Fibroblast of gingiva (primary cell): Measurements from ENCODE around the gene ABR.
"Not testable (repeated sequence)": the region's sequence is repeated elsewhere in the genome, so short reads cannot be mapped to it uniquely, and the experiment has no call there.

ENCODE experiments used
- DNase-seq: peaks from one replicate; pipeline ENCODE4 v3.0.0-alpha.2; 2011; ENCODE audit warnings: low read depth

Gene ABR

GRCh38 chr17:981292-981658 lies 198.5 kb downstream of the ABR start:
- DNase-seq = no peak

- peak; percentile 75 for DNase-seq
Measured at GRCh38 chr17:980406-981291, 199.1 kb downstream of the ABR start.

DNA sequence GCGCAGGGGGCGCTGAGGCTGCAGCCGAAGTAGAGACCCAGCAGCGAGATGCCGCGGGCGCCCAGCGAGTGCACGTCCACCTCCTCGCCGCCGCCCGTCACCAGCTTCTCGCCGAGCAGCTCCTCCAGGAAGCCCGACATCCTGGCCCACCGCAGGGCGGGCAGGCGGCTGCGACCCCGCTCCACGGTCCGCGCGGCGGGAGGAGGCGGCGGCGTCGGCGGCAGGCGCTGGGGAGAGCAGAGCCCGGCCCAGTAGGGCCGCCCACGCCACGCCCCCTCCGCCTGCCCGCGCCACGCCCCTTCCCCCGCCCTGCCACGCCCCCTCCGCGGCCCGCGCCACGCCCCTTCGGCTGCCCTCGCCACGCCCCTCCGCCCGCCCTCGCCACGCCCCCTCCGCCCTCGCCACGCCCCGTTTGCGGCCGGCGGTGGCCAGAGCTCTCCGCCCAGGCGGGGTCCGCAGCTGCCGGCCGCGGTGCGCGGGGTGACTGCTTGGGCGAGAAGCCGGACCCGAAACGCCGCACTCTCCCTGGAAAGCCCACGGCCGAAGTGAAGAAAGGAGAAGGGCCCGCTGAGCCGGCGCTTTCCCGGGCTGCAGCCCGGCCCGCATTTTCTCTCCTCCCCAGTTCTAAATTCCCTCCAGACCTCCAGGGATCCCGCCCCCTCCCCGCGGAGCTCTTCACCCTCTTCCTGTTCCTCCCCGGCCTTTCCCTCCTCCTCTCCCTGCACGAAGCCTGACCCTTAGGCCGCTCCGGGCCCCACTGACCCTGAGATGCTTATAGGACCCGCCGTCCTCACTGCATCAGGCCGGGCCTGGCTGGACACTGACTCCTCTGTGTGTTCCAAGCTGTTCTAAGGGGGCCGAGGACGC lies 200.0 kb downstream of the ABR start, which contains the start of gene NXN:
Gene NXN (minus strand): TSS at position 238 of the 867 bp plus-strand sequence.
- DNase-seq = peak; percentile 61

DNA sequence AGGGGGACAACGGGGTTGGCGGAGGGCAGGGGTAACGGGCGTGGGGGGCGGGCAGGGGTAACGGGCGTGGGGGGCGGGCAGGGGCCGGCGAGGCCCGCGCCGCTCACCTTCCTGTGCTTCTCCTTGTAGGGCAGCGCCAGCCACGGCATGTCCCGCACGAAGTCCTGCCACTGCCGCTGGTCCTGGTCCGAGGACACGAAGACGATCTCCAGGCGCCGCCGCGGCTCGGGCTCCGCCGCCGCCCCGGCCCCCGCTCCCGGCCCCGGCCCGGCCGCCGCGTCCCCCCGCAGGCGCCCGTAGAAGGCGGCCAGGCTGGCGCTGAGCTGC lies 200.6 kb downstream of the ABR start:
- DNase-seq = no peak

DNA sequence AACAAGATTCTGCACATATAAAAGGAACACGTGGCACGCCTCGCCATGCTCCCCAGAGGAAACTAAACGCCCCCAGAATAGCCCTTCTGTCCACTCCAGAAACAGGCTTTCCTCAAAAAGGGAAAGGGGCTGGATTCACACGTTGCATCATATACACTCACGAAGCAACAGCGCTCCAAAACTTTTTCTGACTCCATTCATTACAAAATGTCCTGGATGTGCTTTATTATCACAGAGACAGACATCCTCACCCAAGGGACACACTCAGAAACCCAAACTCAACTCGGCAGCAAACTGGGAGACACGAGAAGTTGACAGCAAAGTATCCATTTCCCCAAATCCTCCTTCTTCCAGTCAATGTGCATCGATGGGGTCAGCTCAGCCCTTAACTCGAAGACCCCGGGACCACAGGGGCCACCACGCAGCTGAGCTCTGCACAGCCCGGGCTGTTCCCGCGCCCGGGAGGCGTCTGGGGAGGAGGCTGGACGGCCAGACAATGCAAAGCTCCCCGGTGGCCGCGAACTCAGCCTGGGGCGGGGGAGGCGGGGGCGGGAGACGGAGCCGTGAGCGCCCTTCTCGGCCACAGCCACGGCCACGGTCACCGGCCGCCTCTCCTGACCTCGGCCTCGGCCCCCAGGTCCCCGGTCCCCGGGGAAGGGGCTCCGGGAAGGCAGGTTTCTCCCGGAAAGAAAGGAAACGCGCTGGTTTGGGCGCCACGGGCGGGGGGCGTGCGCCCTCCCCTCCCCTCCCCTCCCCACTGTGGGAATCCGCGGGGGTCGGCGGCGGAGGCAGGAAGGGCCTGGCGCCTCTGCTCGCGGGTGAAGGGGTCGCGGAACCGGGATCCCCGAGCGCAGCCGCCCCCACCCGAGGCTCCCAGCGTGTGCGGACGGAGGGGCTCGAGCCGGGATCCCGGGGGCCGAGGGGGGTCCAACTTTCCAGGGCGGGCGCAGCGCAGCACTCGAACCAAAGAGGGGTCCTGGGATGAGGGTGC lies 201.4 kb downstream of the ABR start:
- peak; percentile 52 for DNase-seq

DNA sequence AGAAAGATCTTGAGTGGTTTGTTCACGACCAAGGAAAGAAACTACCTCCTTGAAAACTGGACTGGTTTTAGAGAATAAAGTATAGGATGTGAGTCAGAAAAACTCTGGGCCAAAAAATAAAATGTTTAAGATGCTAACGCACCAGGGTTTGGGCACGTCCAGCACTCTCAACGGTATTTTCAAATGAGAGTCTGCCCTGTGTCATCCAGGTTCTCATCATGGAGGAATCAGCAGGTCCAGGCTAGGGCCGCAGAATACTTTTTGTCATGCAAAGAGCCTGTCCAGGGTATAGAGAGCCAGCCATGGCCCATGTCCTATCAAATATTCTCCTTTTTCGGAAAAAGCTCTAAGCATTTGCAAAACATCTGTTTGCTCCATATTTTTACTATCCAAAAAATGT lies 202.6 kb downstream of the ABR start:
- DNase-seq = no peak

GRCh38 chr17:976312-976711 lies 203.5 kb downstream of the ABR start:
- DNase-seq = peak; percentile 59

- DNase-seq = peak; percentile 61
Measured at GRCh38 chr17:975371-975915, 204.3 kb downstream of the ABR start.

DNA sequence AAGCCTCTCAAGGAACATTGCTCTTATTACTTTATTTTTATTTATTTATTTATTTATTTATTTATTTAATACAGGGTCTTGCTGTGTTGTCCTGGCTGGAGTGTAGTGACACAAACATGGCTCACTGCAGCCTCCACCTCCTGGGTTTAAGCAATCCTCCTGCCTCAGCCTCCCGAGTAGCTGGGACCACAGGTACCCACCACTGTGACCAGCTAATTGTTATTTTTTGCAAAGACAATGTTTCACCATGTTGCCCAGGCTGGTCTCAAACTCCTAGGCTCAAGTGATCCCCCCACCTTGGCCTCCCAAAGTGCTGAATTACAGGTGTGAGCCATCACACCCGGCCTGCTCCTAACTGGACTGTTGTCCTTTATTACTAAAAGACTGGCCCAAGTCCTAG lies 205.0 kb downstream of the ABR start:
- not testable (repeated sequence) for DNase-seq

DNA sequence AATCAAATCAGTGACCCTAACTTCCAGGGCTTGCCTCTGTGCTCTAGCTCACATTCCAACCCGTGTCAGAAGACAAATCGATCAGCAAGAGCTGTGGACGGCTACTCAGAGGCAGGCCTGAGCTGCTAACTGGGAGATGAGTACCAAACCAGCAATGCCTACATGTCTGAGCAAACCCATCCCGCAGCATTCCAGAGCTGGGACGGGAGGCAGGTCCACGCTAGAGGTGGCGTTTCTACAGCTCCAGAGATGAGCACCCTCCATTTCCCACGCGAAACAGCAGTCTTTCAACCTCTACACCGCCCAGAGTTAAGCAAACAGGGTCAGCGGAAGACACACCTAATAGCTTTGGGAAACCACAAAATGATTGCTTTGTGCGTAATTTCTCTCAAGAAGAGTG lies 206.7 kb downstream of the ABR start:
- DNase-seq = no peak

- DNase-seq = not testable (repeated sequence)
Measured at GRCh38 chr17:971861-972260, 207.9 kb downstream of the ABR start.

DNA sequence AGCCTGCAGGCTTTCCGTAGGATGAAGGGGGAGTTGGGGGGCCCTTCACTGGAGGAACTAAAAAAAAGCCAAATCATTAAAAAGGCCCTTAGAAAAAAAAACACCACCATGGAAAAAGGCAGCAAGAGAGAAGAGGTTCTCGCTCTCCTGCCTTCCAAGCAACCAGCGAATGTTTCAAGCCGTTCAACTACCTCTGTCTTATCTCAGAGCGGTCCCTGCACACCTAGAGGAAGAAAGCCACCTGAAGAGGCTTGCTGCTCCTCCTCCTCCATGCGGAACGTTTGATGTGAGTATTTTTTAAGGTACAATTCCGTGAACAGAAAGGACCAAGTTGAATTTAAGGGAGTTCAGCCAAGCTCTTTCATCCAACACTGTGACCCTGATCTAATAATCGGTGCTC lies 209.4 kb downstream of the ABR start:
- DNase-seq = no peak

DNA sequence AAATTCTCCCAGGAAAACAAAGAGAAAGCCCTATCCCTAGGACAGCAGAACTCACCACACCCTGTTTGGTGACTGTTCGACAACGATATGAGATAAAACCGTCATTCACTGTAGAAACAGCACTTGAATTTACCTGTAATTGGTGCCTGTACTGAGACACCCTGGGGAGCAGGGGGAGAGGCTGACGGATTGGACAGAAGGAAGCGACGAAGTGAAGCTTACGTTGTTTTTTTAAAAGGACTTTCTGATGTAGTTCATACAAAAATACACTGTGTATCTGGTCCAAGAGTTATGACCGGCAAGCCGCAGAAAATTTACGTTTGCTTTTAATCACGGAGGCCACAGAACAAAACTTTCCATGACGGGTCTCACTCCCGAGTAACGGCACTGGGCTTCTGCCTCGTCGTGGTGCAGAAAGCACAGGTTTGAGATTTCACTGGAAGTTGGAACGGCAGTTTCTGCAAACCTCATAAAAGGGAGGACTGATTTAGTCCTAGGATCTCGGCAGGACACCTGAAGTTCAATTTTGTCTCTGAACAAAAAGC lies 209.9 kb downstream of the ABR start:
- peak; percentile 60 for DNase-seq

- DNase-seq = peak; percentile 38
Measured at GRCh38 chr17:968812-969730, 210.7 kb downstream of the ABR start.

GRCh38 chr17:967122-967521 lies 212.7 kb downstream of the ABR start:
- DNase-seq = no peak

GRCh38 chr17:965311-965989 lies 214.3 kb downstream of the ABR start:
- DNase-seq = no peak

- no peak for DNase-seq
Measured at GRCh38 chr17:964876-965275, 214.9 kb downstream of the ABR start.

DNA sequence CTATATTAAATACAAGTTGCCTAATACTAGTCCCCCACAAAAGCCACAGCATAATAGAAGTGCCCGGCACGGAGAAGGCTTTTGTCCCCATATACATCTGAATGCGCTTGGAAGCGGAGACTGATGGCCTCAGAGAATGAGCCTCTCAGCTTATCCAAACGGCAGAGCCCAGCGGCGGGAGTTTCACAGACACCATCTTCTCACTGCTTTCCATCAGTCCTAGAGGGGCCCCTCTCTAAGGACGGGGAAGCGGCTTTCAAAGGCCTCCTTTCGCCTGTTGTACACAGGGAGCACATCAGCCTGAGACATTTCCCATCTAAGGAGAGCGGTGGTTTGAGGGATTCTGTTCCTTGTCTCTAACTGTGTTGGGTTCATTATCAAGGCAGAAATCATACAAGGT lies 217.1 kb downstream of the ABR start:
- DNase-seq = no peak

GRCh38 chr17:962166-962565 lies 217.6 kb downstream of the ABR start:
- no peak for DNase-seq
